HS-27A (cell line): ENCODE results near the gene HOOK2.

Experiments
- DNase-seq: peaks from one replicate; pipeline ENCODE4 v3.0.0-alpha.2; 2012; ENCODE audit warnings: low read depth, missing footprints

Gene HOOK2

DNA sequence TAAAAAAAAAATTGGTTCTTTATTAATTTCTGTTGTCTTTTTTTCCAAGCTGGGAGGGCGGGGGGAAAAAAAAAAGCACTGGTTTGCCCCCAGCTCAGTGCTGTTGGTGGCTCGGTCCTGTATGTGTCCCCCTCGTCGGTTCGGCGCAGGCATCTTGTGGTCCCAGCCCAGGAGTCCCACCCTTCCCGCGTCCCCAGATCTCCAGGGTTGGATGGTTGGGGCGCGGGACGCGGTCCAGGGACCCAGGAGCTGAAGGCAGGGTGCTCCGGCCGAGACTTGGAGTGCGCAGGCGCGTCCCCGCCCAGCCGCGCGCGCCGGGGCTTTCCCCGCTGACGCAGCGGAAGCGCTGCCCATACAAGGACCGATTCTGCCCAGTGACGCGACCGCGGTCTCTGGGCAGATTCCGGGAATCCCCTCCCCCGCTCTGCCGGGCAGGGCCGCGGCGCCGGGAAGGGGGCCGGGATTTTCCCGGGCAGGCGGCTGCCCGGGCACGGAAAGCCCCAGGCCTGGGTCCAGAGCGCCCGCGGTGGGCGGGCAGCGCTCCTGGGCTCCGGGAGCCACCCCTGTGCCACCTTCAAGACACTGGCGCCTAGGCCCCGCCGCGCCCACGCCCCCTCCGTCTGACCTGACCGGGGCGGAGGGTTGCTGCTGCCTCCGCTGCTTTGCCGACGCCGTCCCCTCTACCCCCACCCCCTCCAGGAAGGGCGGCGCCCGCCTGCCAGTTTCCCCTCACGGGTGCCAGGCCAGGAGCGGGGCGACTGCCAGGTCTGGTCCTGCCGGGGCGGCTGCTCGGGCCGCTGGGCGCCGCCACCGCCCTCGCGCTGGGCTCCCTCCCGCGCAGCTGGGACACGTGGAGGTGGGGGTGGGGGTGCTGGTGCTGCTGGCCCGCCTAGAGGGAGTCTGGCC lies 18.2 kb upstream of the HOOK2 start:
- no peak for DNase-seq

DNA sequence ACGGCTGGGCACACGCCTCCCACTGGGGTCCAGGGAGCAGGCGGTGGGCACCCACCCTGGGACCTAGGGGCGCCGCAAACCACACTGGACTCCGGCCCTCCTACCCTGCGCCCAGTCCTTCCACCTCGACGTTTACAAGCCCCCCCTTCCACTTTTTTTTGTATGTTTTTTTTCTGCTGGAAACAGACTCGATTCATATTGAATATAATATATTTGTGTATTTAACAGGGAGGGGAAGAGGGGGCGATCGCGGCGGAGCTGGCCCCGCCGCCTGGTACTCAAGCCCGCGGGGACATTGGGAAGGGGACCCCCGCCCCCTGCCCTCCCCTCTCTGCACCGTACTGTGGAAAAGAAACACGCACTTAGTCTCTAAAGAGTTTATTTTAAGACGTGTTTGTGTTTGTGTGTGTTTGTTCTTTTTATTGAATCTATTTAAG lies 17.5 kb upstream of the HOOK2 start:
- DNase-seq = no peak

DNA sequence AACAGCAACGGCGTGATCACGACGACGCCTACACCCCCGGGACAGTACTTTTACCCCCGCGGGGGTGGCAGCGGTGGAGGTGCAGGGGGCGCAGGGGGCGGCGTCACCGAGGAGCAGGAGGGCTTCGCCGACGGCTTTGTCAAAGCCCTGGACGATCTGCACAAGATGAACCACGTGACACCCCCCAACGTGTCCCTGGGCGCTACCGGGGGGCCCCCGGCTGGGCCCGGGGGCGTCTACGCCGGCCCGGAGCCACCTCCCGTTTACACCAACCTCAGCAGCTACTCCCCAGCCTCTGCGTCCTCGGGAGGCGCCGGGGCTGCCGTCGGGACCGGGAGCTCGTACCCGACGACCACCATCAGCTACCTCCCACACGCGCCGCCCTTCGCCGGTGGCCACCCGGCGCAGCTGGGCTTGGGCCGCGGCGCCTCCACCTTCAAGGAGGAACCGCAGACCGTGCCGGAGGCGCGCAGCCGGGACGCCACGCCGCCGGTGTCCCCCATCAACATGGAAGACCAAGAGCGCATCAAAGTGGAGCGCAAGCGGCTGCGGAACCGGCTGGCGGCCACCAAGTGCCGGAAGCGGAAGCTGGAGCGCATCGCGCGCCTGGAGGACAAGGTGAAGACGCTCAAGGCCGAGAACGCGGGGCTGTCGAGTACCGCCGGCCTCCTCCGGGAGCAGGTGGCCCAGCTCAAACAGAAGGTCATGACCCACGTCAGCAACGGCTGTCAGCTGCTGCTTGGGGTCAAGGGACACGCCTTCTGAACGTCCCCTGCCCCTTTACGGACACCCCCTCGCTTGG lies 16.9 kb upstream of the HOOK2 start:
- DNase-seq = no peak

DNA sequence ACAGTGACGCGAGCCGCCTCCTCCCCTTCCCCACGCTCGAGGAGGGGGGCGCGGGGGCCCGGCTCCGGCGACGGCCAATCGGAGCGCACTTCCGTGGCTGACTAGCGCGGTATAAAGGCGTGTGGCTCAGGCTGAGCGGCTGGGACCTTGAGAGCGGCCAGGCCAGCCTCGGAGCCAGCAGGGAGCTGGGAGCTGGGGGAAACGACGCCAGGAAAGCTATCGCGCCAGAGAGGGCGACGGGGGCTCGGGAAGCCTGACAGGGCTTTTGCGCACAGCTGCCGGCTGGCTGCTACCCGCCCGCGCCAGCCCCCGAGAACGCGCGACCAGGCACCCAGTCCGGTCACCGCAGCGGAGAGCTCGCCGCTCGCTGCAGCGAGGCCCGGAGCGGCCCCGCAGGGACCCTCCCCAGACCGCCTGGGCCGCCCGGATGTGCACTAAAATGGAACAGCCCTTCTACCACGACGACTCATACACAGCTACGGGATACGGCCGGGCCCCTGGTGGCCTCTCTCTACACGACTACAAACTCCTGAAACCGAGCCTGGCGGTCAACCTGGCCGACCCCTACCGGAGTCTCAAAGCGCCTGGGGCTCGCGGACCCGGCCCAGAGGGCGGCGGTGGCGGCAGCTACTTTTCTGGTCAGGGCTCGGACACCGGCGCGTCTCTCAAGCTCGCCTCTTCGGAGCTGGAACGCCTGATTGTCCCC lies 16.1 kb upstream of the HOOK2 start, which contains the start of gene JUNB:
Gene JUNB (plus strand): TSS at position 142 of the 706 bp plus-strand sequence. CDS start 286 bp downstream, at position 428.
- no peak for DNase-seq

DNA sequence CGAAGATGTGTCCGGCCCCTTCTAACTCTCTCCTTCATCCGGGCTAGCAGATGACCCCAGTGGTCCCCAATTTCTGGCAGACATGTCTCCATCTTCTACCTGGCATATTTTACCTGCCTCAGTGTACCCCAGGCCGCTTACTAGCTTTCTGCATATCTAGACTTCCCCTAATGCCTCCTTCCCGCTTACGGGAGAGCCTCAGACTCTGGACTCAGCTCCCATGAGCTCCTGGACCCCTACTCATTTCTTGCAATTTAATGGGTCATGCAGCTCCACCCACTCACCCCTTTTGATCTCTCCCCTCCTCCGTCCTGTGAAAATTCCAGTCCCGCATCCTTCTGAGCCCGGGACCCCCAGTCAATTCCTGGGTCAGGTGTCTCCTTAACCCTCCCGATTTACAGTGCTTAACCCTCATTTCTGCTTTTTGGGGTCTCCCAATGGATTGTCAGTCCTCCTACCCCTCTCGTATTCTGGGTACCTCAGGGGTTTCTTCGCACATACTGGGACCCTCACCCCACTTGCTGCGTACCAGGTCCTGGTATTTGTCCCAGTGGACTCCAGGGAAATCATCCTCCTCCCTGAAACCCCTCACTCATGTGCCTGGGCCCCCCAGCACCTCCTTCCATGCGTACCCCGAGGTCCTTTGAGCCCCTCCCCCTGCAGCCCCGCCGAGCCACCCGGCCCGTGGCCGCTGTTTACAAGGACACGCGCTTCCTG lies 15.4 kb upstream of the HOOK2 start:
- no peak for DNase-seq

DNA sequence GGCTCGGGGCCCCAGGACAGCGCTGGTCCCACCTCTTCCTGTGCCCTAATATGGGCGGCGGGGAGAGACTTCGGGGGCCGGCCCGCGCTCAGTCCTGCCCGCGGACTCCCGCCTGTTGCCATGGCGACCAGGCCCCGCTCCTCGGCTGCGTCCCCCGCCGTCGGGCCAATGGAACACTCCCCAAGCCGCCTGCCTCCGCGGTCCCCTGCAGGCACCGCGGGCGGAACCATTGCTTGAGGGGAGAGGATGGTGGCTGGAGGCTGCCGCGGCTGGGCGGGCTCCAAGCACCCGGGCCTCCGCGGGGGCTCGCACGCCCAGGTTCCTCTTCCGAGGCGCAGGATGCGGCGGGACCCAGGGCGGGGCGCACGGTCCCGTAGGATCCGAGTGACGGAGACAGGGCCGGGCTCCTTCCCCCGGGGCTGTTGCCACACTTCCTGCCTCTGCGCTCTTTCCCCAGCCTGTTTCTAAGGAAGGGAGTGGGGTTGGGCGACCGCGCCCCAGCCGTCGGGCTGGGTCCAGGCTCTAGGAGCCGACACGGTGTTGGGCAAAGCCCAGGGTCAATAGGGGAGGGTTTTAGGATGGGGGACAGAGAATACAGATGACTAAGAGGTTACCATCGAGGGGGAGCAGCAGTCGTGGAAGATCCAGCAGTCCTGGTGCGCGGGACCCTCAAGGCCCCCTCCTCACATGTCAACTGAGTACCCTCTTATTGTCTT lies 14.7 kb upstream of the HOOK2 start:
- no peak for DNase-seq

DNA sequence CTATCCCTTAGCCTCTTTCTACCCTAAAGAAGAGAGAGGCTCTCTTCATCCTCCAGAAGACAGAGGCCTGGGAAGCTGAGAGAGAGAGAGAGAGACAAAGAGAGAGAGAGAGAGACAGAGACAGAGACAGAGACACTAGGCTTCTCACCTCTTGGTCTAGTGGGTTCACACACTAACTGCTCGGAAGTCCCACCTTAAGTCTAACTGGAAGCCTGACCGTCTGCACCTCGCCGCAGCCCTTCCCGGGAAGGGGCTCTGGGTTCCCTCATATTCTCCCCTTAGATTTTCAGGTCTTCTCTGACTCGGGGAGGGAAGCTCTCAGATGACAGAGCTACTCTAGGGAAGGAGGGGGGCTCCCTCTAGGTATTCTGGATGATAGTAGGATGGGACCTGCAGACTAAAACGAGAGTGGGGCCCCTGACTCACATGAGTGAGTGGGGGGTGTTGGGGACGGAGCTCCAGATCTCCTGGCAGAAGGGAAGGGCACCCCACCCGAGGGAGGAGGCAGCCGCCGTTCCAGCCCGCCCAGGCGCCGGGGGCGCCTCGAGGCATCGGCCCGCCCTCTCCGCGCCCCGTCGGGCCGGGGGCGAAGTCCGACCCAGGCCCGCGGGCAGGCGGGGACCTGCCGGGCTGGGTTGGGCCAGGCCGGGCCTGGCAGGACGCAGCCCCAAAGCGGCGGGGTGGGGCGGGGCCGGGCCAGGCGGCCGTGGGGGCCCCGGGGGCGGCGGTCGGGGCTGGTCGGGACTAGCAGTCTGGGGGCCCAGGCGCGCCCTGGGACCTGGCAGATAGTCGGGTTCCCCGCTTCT lies 13.9 kb upstream of the HOOK2 start:
- DNase-seq = no peak

DNA sequence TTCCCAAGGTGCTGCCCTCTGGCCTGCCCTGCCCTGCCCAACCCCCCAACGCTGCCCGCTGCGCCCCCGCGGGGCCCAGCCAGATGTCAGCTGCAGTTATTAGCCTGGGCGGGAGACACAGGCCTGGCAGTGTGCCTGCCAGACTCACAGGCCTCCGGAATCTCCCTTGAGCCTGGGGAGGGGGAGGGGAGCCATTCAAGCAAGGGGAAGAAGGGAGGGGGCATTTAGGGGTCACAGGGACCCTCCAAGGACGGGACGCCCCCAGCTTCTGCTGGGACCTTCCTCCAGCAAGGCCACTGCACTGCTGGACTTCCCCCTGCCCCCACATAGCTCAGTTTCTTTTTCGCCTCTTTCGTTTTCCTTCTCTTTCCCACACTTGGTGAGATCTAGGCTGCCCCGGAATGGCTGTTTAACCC lies 13.3 kb upstream of the HOOK2 start:
- DNase-seq = no peak

DNA sequence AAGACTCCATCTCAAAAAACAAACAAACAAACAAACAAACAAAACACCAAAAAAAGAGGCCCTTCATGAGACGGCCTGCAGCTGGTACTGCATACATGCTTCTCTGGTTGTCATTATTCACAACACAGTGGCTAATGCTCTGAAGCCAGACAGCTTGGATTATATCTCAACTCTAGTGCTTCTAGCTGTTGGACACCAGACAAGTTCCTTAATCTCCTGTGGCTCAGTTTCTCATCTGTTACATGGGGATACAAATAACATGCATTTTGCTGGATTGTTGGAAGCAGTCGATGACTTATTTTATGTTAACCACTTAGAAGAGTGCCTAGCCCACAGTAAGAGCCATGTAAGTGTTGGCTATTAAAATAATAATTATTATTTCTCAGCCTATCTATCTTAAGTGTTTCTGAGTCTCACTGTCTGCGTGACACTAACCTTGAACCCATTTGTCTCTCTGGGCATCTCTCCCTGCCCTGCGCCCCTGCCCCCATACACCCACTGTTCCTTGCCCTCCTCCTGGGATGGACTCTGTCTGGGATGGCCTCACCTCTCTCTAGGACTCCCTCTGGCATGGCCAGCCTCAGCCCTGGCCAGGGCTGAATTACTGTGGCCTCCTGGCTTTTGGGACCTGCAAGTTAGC lies 12.8 kb upstream of the HOOK2 start:
- DNase-seq = no peak

DNA sequence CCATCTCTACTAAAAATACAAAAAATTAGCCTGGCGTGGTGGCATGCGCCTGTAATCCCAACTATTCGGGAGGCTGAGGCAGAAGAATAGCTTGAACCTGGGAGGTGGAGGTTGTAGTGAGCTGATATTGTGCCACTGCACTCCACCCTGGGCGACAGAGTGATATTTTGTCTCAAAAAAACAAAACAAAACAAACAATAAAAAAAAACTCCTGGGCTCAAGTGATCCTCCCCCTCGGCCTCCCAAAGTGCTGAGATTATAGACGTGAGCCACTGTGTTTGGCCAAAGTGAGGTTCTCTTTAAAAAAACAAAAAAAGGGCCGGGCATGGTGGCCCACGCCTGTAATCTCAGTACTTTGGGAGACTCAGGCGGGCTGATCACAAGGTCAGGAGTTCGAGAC lies 12.1 kb upstream of the HOOK2 start:
- DNase-seq = no peak

DNA sequence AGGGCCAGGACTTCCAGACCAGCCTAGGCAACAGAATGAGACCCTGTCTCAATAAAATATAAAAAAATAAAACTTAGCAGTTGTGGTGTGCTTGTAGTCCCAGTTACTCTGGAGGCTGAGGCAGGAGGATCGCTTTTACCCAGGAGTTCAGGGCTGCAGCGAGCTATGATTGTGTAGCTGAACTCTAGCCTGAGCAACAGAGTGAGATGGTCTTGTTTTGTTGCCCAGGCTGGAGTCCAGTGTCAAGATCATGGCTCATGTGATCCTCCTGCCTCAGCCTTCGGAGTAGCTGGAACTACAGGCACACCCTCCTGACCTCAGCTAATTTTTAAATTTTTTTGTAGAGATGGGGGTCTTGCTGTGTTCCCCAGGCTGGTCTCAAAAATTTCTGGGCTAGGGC lies 11.6 kb upstream of the HOOK2 start:
- no peak for DNase-seq

DNA sequence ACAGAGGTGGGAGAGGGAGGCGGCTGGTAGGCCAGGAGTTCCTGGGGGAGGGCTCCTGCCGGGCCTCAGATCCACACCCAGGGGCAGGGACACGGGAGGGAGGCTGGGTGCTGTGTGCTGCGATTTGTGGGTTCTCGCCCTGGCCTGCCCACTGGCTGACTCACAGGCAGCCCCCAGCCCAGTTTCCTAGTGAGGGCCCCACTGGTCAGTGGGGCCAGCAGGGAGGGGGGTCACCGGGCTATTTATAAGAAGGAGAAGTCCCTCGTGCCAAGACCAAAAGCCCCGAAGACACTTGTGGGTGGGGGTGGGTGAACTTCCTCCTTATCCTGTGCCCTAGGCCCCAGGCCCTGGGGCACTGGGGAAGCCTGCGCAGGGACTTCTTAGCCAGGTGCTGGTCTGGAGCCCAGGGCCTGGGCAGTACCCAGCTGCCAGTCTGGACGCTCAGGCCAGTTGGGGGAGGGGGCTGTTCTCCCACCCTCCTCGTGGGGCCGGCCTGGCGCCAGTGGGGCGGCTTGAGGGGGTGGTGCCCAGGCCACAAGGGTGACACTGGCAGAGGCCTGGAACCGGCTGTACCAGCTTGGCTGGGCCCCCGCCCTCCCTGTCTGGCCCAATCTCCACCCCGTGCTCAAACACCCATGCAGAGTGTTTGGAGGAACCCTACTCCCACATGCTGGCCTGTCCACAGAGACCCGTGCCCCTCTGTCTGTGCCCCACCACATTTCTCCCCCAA lies 11.0 kb upstream of the HOOK2 start:
- no peak for DNase-seq

DNA sequence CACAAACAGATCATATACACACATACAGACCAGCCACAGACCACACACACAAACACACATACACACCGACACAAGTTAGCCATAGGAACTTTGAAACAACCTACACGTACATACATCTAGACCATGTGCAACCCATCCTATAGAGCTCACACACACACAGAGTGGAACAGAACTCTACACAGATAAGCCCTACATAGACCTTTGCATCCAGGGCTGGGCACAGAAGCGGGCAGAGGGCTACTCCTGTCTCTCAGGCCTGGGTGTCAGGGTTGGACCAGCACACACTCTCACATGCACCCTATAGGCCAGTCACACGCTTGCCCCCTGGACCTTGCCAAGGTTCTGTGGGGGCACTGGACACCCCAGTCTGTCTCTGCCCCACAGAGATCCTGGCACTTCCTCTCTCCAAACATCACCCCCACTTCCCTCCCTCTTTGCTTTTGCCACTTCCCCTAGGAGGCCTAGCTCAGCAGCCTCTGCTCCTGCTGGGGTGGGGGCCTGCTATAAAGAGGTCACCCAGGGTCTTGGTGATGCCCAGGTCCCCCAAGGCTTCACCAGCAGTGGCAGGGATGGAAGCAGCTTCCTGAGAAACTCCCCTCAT lies 10.2 kb upstream of the HOOK2 start:
- DNase-seq = no peak

DNA sequence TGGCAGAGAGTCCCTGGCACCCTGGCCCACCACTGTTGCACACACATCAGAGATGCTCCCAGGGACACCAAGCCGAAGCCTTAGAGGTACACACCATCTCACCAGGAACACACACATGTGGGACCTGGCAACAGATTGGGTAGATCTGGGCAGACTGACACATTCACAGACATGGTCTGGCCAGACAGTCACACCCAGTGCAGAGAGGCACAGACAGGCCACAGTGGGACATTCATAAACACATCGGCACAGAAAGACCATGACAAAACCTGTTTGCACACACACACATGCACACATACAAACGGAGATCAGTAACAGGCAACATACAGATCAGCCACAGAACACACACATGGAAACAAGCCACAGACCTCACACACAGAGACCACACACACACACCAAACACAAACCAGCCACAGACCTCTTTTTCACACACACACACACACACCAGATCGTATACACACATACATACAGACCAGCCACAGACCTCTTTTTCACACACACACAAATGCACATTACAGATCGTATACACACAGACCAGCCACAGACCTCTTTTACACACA lies 9.6 kb upstream of the HOOK2 start:
- no peak for DNase-seq

DNA sequence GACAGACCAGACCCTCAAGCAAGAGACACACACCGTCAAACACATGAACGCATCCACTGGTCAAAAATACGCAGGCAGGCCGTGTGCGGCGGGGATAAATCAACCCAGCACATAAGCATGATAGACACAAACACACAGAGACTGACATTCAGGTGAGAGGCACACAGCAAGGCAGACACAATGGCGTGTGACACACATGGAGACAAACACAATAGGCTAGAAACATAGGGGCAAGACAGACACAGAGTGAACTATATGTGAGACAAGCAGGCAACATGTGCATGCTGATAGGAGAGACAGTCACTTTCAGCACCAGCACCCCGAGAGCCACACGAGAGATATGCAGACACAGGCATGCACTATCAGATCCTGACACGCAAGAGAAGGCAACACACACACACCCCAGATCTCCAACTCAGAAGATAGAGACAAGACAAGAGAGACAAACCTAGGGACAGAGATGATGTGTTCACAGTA lies 9.1 kb upstream of the HOOK2 start:
- no peak for DNase-seq

DNA sequence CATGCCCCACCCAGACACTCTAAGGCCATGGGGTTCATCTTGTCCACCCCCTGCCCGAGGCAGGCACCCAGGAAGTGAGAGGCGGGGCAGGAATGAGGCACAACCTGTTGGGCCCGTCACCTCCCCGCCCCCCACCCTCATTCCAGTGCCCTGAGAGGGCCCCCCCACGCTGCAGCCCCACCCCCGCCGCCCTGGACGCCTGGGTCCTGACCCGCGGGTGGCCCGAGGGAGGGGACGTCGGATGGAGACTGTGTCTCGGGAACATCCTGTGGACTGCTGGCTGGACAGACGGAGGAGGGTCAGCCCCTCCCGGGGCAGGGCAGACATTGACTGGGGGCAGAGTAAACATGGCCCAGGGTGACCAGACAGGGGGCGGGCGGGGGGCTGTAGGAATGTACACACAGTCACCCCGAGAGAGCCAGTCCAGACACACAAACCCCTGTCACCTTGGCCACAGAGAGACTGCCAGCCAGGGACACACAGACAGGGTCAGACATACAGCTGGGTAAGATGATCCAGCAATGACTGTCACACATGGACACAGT lies 8.6 kb upstream of the HOOK2 start:
- DNase-seq = no peak

DNA sequence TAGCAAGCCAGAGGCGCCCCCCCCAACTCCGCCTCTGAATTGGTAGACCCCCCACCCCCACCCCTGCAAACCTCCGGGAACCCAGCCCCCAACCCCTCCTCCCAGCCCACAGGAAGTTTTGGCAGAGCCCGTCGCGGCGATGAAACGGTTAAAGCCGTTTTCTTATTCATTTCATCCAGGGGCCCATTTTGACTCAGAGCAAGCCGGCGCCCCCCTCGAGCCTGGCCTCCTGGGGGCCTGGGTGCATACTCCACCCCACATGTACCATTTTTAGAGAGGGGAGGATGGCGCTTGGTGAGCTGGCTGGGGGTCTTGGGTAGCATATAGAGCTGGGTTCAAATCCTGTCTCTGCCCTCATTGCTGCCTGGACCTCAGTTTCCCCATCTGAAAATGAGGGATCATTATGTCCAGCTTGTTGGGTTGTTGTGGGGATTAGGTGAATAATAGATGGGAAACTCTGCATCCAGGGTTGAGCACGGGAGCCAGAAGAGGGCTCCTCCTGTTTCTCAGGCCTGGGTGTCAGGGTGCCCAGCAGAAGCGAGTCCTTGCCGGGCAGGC lies 8.0 kb upstream of the HOOK2 start:
- DNase-seq = no peak
